ENCODE measurements around the gene MYO3B. TPM values are rescaled to one million over a fixed set of nuclear protein-coding genes. Genes with fewer than 3 reads are reported as not detected.

Gene MYO3B
- total RNA-seq, 1 experiment from 2014 or later = 0.63 TPM

GRCh38 chr2:170238776-170239175 is 60.8 kb downstream of the MYO3B start:
- Histone ChIP-seq H3K23me2 (ENCODE audit: insufficient read length, low read depth, low read length, poor library complexity, severe bottlenecking) (no peaks in the 10 kb centered on the region), H2BK12ac (ENCODE audit: insufficient read length, low read depth, low read length) (no peak overlapping the region), H3K56ac (ENCODE audit: insufficient read length, low read depth, low read length) (no peak overlapping the region), H3K79me1 (ENCODE audit: insufficient read depth, low read depth, low read length, poor library complexity, severe bottlenecking) (no peaks in the 10 kb centered on the region), H3K14ac (ENCODE audit: insufficient read depth, low read length) (no peak overlapping the region), H3K9ac (ENCODE audit: extremely low read depth, insufficient read length, low read length) (no peak overlapping the region), H2BK15ac (ENCODE audit: low read depth, low read length) (no peak overlapping the region), H3K27me3 (ENCODE audit: insufficient read depth, low read length) (no peaks in the 10 kb centered on the region), H4K91ac (ENCODE audit: insufficient read length, low read depth, low read length) (no peak overlapping the region), H3K4me2 (ENCODE audit: insufficient read depth, insufficient read length, low read length) (no peak overlapping the region), H3K23ac (ENCODE audit: insufficient read length, low read depth, low read length) (no peak overlapping the region), H4K8ac (replicated peaks; ENCODE audit: insufficient read length, low read depth, low read length) (no peak overlapping the region), H2BK5ac (ENCODE audit: insufficient read length, low read length) (no peak overlapping the region), H2AFZ (ENCODE audit: low read length) (no peak overlapping the region), H3K27ac (ENCODE audit: insufficient read length, low read depth, low read length) (no peak overlapping the region), H2AK5ac (ENCODE audit: insufficient read length, low read length) (no peak overlapping the region), H2BK120ac (ENCODE audit: low read depth, low read length, poor library complexity, severe bottlenecking) (no peak overlapping the region), H4K20me1 (ENCODE audit: control insufficient read depth, insufficient read depth, insufficient read length) (no peaks in the 10 kb centered on the region), H4K5ac (ENCODE audit: insufficient read length, low read depth, low read length) (no peak overlapping the region), H3K79me2 (ENCODE audit: insufficient read depth, low read length) (no peaks in the 10 kb centered on the region), H3K9me3 (ENCODE audit: control insufficient read depth, low read depth, low read length) (no peaks in the 10 kb centered on the region), H3K18ac (ENCODE audit: insufficient read length, low read depth, low read length) (no peak overlapping the region), H3K4ac (ENCODE audit: low read depth, low read length) (no peak overlapping the region), H2BK20ac (ENCODE audit: low read depth, low read length, poor library complexity, severe bottlenecking) (no peak overlapping the region), H3T11ph (ENCODE audit: low read length) (no peak overlapping the region), H3K4me1 (ENCODE audit: insufficient read depth, low read length) (0 out of 2 replicates have a peak, but pooled peaks cover 3% of the 10 kb centered on the region)
- WGBS (ENCODE audit: extremely low coverage, insufficient read length, low lambda C conversion rate) = no CpG with 5 or more reads among the region's 4 CpGs
- Mint-ChIP-seq H3K27ac (no peak overlapping the region), H3K9me3 (no peaks in the 10 kb centered on the region; a peak in 1 of 5 replicates), H3K27me3 (ENCODE audit: low read depth) (no peaks in the 10 kb centered on the region), H3K36me3 (ENCODE audit: insufficient read depth in 1 of 3, low read depth in 3 of 3) (no peaks in the 10 kb centered on the region), H3K4me3 (no peak overlapping the region), H3K4me1 (peaks cover 28 to 33% of the 10 kb centered on the region in 2 experiments)
- no peak for DNase-seq
- TF ChIP-seq CTCF (conservative IDR thresholded peaks at IDR 0.05) = no peak

All from H9 (cell line).